ENCODE results near the gene PRR12. TPM values are rescaled to one million over a fixed set of nuclear protein-coding genes. Genes with fewer than 3 reads are reported as not detected.
A peak's percentile ranks its signal among the peaks of the same experiment; 100 is the strongest.

The PRR12 gene
- total RNA-seq, 1 experiment from 2014 or later: 8.7 TPM

DNA sequence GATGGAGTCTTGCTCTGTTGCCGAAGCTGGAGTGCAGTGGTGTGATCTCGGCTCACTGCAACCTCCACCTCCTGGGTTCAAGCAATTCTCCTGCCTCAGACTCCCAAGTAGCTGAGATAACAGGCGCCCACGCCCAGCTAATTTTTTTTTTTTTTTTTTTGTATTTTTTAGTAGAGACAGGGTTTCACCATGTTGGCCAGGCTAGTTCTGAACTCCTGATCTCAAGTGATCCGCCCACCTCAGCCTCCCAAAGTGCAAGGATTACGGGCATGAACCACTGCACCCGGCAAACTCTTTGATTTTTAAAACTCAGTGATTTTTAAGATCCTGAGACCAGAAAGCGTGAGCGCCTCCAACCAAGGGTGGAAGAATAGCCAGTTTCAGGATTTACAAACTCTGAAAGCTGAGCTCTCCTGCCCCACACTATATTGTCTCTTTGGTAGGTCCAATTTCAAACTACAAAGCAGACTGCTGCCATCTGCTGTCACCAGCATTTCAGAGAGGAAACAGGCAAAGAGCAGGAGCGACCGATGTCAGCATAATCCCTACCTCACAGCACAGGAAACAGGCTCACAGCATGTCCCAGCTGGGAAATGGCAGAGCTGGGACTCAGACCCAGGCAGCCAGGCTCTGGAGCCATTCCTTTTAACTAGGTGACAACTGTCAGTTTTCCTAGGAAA is 19.8 kb upstream of the PRR12 start:
- peak; percentile 67 for DNase-seq
- Histone ChIP-seq H3K79me2 (ENCODE audit: low read length) (peaks cover 56% of the 10 kb centered on the region), H3K9ac (ENCODE audit: low read length) (no peak overlapping the region), H2AFZ (ENCODE audit: low read length) (no peak overlapping the region), H3K36me3 (ENCODE audit: insufficient read depth, low read length) (peaks cover 10% of the 10 kb centered on the region; the same call in 1 of the 2 replicates), H3K4me1 (ENCODE audit: low read length) (peaks cover 21% of the 10 kb centered on the region), H3K27me3 (ENCODE audit: low read length) (no peaks in the 10 kb centered on the region), H3K9me3 (ENCODE audit: low read length) (no peaks in the 10 kb centered on the region), H3K4me3 (ENCODE audit: low read length) (no peak overlapping the region), H4K20me1 (ENCODE audit: insufficient read depth, low read depth, low read length) (peaks cover 3% of the 10 kb centered on the region; the same call in 1 of the 2 replicates), H3K9me2 (replicated peaks; ENCODE audit: insufficient read depth, low read length) (no peaks in the 10 kb centered on the region), H3K27ac (ENCODE audit: low read length) (peak overlapping the region; percentile 47), H3K4me2 (ENCODE audit: low read depth, low read length, poor library complexity, severe bottlenecking) (no peak overlapping the region)

DNA sequence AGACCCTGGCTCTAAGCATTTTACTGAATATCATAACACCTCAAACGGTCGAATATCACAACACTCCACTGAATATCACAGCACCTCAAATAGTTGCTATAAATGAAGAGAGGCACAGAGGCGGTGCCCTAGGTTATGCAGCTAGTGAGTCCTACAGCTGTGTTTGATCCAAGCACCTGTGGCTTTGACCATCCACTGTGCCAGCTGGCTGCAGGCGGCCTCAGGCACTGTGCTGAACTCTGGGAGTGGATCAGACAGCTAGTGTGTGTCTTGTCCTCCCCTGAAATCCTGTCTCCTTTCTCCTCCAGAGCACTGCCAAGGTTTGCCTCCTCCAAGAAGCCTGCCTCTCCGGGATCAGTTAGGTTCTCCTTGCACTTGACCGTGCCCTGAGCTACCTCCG is 18.0 kb upstream of the PRR12 start:
- Histone ChIP-seq H3K4me3 (ENCODE audit: low read length) (no peak overlapping the region), H3K9ac (ENCODE audit: low read length) (no peak overlapping the region; the same call in 1 of the 2 replicates), H2AFZ (ENCODE audit: low read length) (no peak overlapping the region), H3K4me1 (ENCODE audit: low read length) (peaks cover 18% of the 10 kb centered on the region), H3K4me2 (ENCODE audit: low read depth, low read length, poor library complexity, severe bottlenecking) (no peak overlapping the region), H3K27ac (ENCODE audit: low read length) (no peak overlapping the region), H3K9me2 (replicated peaks; ENCODE audit: insufficient read depth, low read length) (no peaks in the 10 kb centered on the region), H3K36me3 (ENCODE audit: insufficient read depth, low read length) (peaks cover 12% of the 10 kb centered on the region; the same call in 1 of the 2 replicates), H3K79me2 (ENCODE audit: low read length) (peaks cover 57% of the 10 kb centered on the region), H4K20me1 (ENCODE audit: insufficient read depth, low read depth, low read length) (no peaks in the 10 kb centered on the region), H3K27me3 (ENCODE audit: low read length) (no peaks in the 10 kb centered on the region), H3K9me3 (ENCODE audit: low read length) (no peaks in the 10 kb centered on the region)
- no peak for DNase-seq

GRCh38 chr19:49573425-49573824 is 17.6 kb upstream of the PRR12 start:
- peaks cover 12% of the 10 kb centered on the region; the same call in 1 of the 2 replicates for H3K36me3 ChIP-seq (ENCODE audit: insufficient read depth, low read length)
- H3K9me3 ChIP-seq (ENCODE audit: low read length): no peaks in the 10 kb centered on the region
- H3K27ac ChIP-seq (ENCODE audit: low read length): no peak overlapping the region
- H3K4me1 ChIP-seq (ENCODE audit: low read length): peaks cover 14% of the 10 kb centered on the region
- peaks cover 57% of the 10 kb centered on the region for H3K79me2 ChIP-seq (ENCODE audit: low read length)
- no peak overlapping the region for H3K4me2 ChIP-seq (ENCODE audit: low read depth, low read length, poor library complexity, severe bottlenecking)
- H3K27me3 ChIP-seq (ENCODE audit: low read length): no peaks in the 10 kb centered on the region
- DNase-seq: no peak
- no peak overlapping the region for H3K9ac ChIP-seq (ENCODE audit: low read length)
- H3K4me3 ChIP-seq (ENCODE audit: low read length): no peak overlapping the region
- no peak overlapping the region for H2AFZ ChIP-seq (ENCODE audit: low read length)
- H4K20me1 ChIP-seq (ENCODE audit: insufficient read depth, low read depth, low read length): no peaks in the 10 kb centered on the region
- no peaks in the 10 kb centered on the region for H3K9me2 ChIP-seq (replicated peaks; ENCODE audit: insufficient read depth, low read length)

DNA sequence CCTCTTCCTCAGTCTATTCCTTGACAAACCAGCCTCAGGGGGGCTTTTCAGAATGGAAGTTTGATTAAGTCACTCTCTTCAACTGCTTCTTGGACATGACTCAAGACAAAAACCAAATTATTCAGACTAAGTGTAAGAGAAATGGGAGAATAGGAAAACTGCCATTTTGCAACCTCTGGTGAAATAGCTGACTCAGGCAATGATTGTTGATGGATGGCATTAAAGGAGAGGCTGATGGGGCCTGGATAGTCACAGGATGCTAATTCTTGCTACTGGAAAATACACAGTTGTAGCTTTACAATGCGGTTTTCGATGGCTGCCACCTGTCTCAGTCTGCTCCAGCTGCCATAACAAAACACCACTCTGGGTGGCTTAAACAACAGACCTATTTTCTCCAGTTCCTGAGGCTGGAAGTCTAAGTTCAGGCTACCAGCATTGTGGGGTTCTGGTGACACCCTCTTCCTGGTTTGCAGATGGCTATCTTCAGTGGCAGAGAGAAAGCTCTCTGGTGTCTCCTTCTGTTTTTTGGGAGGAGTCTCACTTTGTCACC is 16.7 kb upstream of the PRR12 start:
- H3K4me1 ChIP-seq (ENCODE audit: low read length): peaks cover 19% of the 10 kb centered on the region
- H4K20me1 ChIP-seq (ENCODE audit: insufficient read depth, low read depth, low read length): no peaks in the 10 kb centered on the region
- H3K9me2 ChIP-seq (replicated peaks; ENCODE audit: insufficient read depth, low read length): no peaks in the 10 kb centered on the region
- H3K27me3 ChIP-seq (ENCODE audit: low read length): no peaks in the 10 kb centered on the region
- H3K36me3 ChIP-seq (ENCODE audit: insufficient read depth, low read length): peaks cover 12% of the 10 kb centered on the region; the same call in 1 of the 2 replicates
- no peak overlapping the region for H3K27ac ChIP-seq (ENCODE audit: low read length)
- DNase-seq: no peak
- no peaks in the 10 kb centered on the region for H3K9me3 ChIP-seq (ENCODE audit: low read length)
- no peak overlapping the region for H3K4me2 ChIP-seq (ENCODE audit: low read depth, low read length, poor library complexity, severe bottlenecking)
- no peak overlapping the region for H3K4me3 ChIP-seq (ENCODE audit: low read length)
- no peak overlapping the region for H2AFZ ChIP-seq (ENCODE audit: low read length)
- peaks cover 57% of the 10 kb centered on the region for H3K79me2 ChIP-seq (ENCODE audit: low read length)
- no peak overlapping the region for H3K9ac ChIP-seq (ENCODE audit: low read length)

DNA sequence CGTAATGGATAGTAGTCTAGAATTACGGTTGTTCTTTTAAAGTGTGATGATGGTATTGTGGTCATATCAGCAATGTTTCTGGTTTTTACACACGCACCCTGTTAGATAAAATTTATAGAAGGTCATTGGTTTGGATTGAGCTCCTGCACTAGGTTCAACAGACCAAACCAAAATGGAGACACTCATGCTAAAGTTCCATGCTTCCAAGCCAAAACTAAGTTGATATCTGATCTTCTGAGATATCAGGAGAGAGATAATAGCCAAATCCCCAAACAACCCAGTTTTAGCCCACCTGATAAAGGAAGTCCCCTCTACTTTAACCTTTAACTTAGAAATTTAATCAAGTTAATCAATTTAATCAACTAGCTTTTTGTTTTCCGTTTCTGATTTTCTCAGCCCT is 11.8 kb upstream of the PRR12 start:
- Histone ChIP-seq H3K9ac (ENCODE audit: low read length) (peak overlapping the region; percentile 81), H3K27ac (ENCODE audit: low read length) (no peak overlapping the region), H3K9me3 (ENCODE audit: low read length) (no peaks in the 10 kb centered on the region), H3K4me3 (ENCODE audit: low read length) (peak overlapping the region; percentile 80), H3K27me3 (ENCODE audit: low read length) (no peaks in the 10 kb centered on the region), H3K79me2 (ENCODE audit: low read length) (peaks cover 47% of the 10 kb centered on the region), H4K20me1 (ENCODE audit: insufficient read depth, low read depth, low read length) (no peaks in the 10 kb centered on the region), H3K4me1 (ENCODE audit: low read length) (peaks cover 20% of the 10 kb centered on the region), H2AFZ (ENCODE audit: low read length) (no peak overlapping the region), H3K36me3 (ENCODE audit: insufficient read depth, low read length) (peaks cover 10% of the 10 kb centered on the region; the same call in 1 of the 2 replicates), H3K9me2 (replicated peaks; ENCODE audit: insufficient read depth, low read length) (no peaks in the 10 kb centered on the region), H3K4me2 (ENCODE audit: low read depth, low read length, poor library complexity, severe bottlenecking) (peak overlapping the region; percentile 86)
- no peak for DNase-seq

- Histone ChIP-seq H4K20me1 (ENCODE audit: insufficient read depth, low read depth, low read length) (no peaks in the 10 kb centered on the region), H2AFZ (ENCODE audit: low read length) (no peak overlapping the region), H3K27ac (ENCODE audit: low read length) (peak overlapping the region; percentile 27; the same call in 1 of the 2 replicates), H3K4me1 (ENCODE audit: low read length) (peaks cover 20% of the 10 kb centered on the region), H3K4me2 (ENCODE audit: low read depth, low read length, poor library complexity, severe bottlenecking) (peak overlapping the region; percentile 86), H3K79me2 (ENCODE audit: low read length) (peaks cover 43% of the 10 kb centered on the region), H3K36me3 (ENCODE audit: insufficient read depth, low read length) (peaks cover 7% of the 10 kb centered on the region; the same call in 1 of the 2 replicates), H3K9me2 (replicated peaks; ENCODE audit: insufficient read depth, low read length) (no peaks in the 10 kb centered on the region), H3K27me3 (ENCODE audit: low read length) (no peaks in the 10 kb centered on the region), H3K4me3 (ENCODE audit: low read length) (peak overlapping the region; percentile 80), H3K9me3 (ENCODE audit: low read length) (no peaks in the 10 kb centered on the region), H3K9ac (ENCODE audit: low read length) (peak overlapping the region; percentile 81)
- peak; percentile 54 for DNase-seq
Observed at GRCh38 chr19:49579947-49580263, 11.1 kb upstream of the PRR12 start.

DNA sequence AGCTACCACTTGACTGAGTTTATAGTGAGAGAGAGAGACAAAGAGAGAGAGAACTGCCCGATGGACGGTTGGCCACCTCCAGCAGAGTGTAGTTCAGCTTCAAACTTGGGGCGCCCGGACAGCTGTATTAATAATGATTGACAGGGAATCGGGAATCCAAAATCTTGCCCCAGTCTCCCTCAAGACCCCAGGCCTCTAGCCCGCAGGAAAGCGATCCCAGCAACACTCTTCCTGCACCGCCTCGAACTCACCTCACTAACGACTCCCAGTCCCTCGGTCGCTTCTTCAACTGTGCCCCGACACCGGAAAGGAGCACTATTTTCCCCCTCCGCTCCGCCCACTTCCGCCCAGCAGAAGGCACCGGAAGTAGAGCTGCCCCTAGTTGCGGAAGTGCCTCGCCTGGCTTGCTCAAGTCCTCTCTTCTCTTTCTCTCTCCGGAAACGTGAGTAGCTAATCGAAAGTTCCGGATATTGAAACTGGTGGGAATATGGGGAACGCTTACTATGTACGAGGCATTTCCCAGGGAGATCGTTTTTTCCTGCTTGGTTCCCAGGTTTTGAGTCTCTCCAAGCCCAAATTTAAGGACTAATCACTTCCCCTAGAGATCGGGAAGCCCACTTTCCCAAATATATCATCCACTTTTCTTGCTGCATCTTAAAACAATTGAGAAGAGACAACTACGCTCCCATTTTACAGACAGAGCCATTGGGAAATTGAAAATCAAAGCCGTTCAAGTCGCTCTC is 10.5 kb upstream of the PRR12 start, which contains the start of gene NOSIP:
Gene NOSIP (minus strand): TSS at position 293 of the 743 bp plus-strand sequence. CDS start 19,865 bp downstream, outside the sequence.
- H4K20me1 ChIP-seq (ENCODE audit: insufficient read depth, low read depth, low read length): no peaks in the 10 kb centered on the region
- H3K36me3 ChIP-seq (ENCODE audit: insufficient read depth, low read length): peaks cover 3% of the 10 kb centered on the region; the same call in 1 of the 2 replicates
- H3K9me3 ChIP-seq (ENCODE audit: low read length): no peaks in the 10 kb centered on the region
- no peaks in the 10 kb centered on the region for H3K9me2 ChIP-seq (replicated peaks; ENCODE audit: insufficient read depth, low read length)
- H3K27me3 ChIP-seq (ENCODE audit: low read length): no peaks in the 10 kb centered on the region
- H3K4me2 ChIP-seq (ENCODE audit: low read depth, low read length, poor library complexity, severe bottlenecking): peak within 1 kb of the TSS; percentile 86
- peak; percentile 100 for DNase-seq
- H3K27ac ChIP-seq (ENCODE audit: low read length): peak within 1 kb of the TSS; percentile 27; the same call in 1 of the 2 replicates
- H2AFZ ChIP-seq (ENCODE audit: low read length): peak within 1 kb of the TSS; percentile 98
- peak within 1 kb of the TSS; percentile 81 for H3K9ac ChIP-seq (ENCODE audit: low read length)
- H3K79me2 ChIP-seq (ENCODE audit: low read length): peaks cover 40% of the 10 kb centered on the region
- peaks cover 20% of the 10 kb centered on the region for H3K4me1 ChIP-seq (ENCODE audit: low read length)
- peak within 1 kb of the TSS; percentile 80 for H3K4me3 ChIP-seq (ENCODE audit: low read length)

DNA sequence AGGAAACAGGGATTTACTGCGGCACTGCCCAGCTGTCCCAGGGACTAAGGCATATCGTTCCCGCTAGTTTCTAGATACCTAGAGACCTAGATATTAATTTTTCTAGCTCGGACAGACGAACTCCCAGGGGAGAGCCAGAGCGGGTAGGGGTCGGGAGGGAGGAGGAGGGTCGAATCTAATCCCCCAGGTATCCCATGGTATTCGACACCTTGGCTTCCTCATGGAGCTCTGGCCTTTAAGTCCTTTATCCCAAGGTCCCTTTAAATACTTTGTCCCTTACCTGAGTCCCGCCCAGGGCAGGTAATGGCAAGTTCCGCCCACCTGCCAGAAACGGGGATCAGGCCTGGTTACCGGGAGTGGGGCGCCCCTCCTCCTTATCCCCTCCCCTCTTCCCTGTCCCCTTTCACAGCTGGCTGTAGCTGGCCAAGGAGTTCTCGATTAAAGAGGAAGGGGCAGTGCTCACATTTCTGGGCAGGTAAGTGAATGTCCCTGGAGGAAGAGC is 9.9 kb upstream of the PRR12 start, which contains the start of gene PRRG2:
Gene PRRG2 (plus strand): TSS at position 310 of the 502 bp plus-strand sequence. CDS start 1,904 bp downstream, outside the sequence.
- peaks cover 20% of the 10 kb centered on the region for H3K4me1 ChIP-seq (ENCODE audit: low read length)
- H3K27me3 ChIP-seq (ENCODE audit: low read length): no peaks in the 10 kb centered on the region
- peak within 1 kb of the TSS; percentile 81 for H3K9ac ChIP-seq (ENCODE audit: low read length)
- H3K36me3 ChIP-seq (ENCODE audit: insufficient read depth, low read length): peaks cover 3% of the 10 kb centered on the region; the same call in 1 of the 2 replicates
- H2AFZ ChIP-seq (ENCODE audit: low read length): peak within 1 kb of the TSS; percentile 98
- no peaks in the 10 kb centered on the region for H3K9me3 ChIP-seq (ENCODE audit: low read length)
- H3K4me2 ChIP-seq (ENCODE audit: low read depth, low read length, poor library complexity, severe bottlenecking): peak within 1 kb of the TSS; percentile 86
- H3K27ac ChIP-seq (ENCODE audit: low read length): peak within 1 kb of the TSS; percentile 27; the same call in 1 of the 2 replicates
- no peak for DNase-seq
- H4K20me1 ChIP-seq (ENCODE audit: insufficient read depth, low read depth, low read length): no peaks in the 10 kb centered on the region
- H3K4me3 ChIP-seq (ENCODE audit: low read length): peak within 1 kb of the TSS; percentile 80
- H3K9me2 ChIP-seq (replicated peaks; ENCODE audit: insufficient read depth, low read length): no peaks in the 10 kb centered on the region
- H3K79me2 ChIP-seq (ENCODE audit: low read length): peaks cover 36% of the 10 kb centered on the region

All from Karpas-422 (cell line).